ENCODE data around the gene KRTAP5-9. TPM values are rescaled to one million over a fixed set of nuclear protein-coding genes. Genes with fewer than 3 reads are reported as not detected.

KRTAP5-9 gene, protein sequence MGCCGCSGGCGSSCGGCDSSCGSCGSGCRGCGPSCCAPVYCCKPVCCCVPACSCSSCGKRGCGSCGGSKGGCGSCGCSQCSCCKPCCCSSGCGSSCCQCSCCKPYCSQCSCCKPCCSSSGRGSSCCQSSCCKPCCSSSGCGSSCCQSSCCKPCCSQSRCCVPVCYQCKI
- under 1 TPM in 2 of 6 experiments, not detected in 4; 0.17 to 0.38 TPM for total RNA-seq
- long read RNA-seq = 0 reads

- H3K27ac ChIP-seq = no peak within 1 kb of the TSS
- no peaks in the 10 kb centered on the region for H3K4me1 ChIP-seq
- no peak within 1 kb of the TSS for H3K4me3 ChIP-seq
- WGBS (ENCODE audit: insufficient coverage, low coverage, low lambda C conversion rate, missing lambda C conversion rate) = 64% methylated on average over 2 of the region's 5 CpGs
- H3K27me3 ChIP-seq = no peaks in the 10 kb centered on the region
- H3K36me3 ChIP-seq = no peaks in the 10 kb centered on the region
- intact Hi-C loops (cut with DNase I) = no loop called here
- no peak for ATAC-seq
- DNase-seq = no peak
- H3K9me3 ChIP-seq = no peaks in the 10 kb centered on the region
- no peak for TF ChIP-seq CTCF (IDR thresholded peaks at IDR 0.05)
- TF ChIP-seq POLR2A (IDR thresholded peaks at IDR 0.05) = no peak
These were observed at the start of gene KRTAP5-9 for GRCh38 chr11:71548120-71548519. KRTAP5-9 (plus strand) TSS chr11:71548420; CDS start chr11:71548658, 238 bp downstream.

- DNase-seq = peak in 1 of 3 donors; percentile 42
- intact Hi-C loops (cut with DNase I) = no loop called here
- H3K9me3 ChIP-seq = no peaks in the 10 kb centered on the region
- no peaks in the 10 kb centered on the region for H3K27me3 ChIP-seq
- 71% methylated on average over 13 of the region's 13 CpGs for WGBS (ENCODE audit: insufficient coverage, low coverage, low lambda C conversion rate, missing lambda C conversion rate)
- no peak overlapping the region for H3K4me3 ChIP-seq
- no peak for ATAC-seq
- peaks cover 0 to 12% (median 5%) of the 10 kb centered on the region in 4 donors for H3K4me1 ChIP-seq
- H3K36me3 ChIP-seq = peaks cover 0 to 45% (median 10%) of the 10 kb centered on the region in 4 donors
- no peak for TF ChIP-seq POLR2A (IDR thresholded peaks at IDR 0.05)
- TF ChIP-seq CTCF (IDR thresholded peaks at IDR 0.05) = no peak
- no peak overlapping the region for H3K27ac ChIP-seq
These were observed 49.1 kb upstream of the KRTAP5-9 start for GRCh38 chr11:71499125-71499524.

GRCh38 chr11:71499546-71499945 lies 48.7 kb upstream of the KRTAP5-9 start:
- Histone ChIP-seq H3K27ac (no peak overlapping the region), H3K36me3 (peaks cover 0 to 45% (median 10%) of the 10 kb centered on the region in 4 donors), H3K9me3 (no peaks in the 10 kb centered on the region), H3K4me1 (peaks cover 0 to 12% (median 5%) of the 10 kb centered on the region in 4 donors), H3K27me3 (no peaks in the 10 kb centered on the region), H3K4me3 (no peak overlapping the region)
- 60% methylated on average over 4 of the region's 6 CpGs for WGBS (ENCODE audit: insufficient coverage, low coverage, low lambda C conversion rate, missing lambda C conversion rate)
- peak in 1 of 4 donors; percentile 59 for ATAC-seq
- TF ChIP-seq CTCF (IDR thresholded peaks at IDR 0.05) = no peak
- TF ChIP-seq POLR2A (IDR thresholded peaks at IDR 0.05) = no peak
- DNase-seq = peak in 1 of 3 donors; percentile 47
- intact Hi-C loops (cut with DNase I) = no loop called here

DNA sequence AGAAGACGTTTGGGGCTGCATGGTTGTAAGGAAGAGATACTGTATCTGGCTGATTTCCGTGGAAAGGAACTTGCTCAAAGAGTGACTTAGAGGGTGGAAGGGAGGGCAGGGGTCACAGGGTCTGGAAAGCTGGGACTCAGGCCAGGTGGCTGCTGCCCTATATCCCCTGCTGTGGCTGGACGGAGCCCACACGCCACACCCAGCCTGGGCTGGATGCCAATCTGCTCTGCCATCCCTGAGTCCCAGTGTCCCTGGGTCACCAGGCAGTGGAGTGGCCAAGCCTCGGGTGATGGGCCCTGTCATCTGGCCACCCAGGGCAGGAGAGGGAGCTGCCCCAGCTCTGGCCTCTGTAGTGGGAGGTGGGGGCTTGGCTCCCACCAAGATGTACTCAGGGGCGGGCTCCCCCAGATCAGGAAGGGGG lies 47.6 kb upstream of the KRTAP5-9 start:
- ATAC-seq = peak; percentile 95 to 98 (median 97)
- intact Hi-C loops (cut with DNase I) = no loop called here
- Histone ChIP-seq H3K27ac (no peak overlapping the region), H3K9me3 (no peaks in the 10 kb centered on the region), H3K27me3 (no peaks in the 10 kb centered on the region), H3K36me3 (peaks cover 0 to 40% (median 9%) of the 10 kb centered on the region in 4 donors), H3K4me1 (peaks cover 0 to 12% (median 5%) of the 10 kb centered on the region in 4 donors), H3K4me3 (no peak overlapping the region)
- peak; percentile 90 to 94 (median 91) for DNase-seq
- 11% methylated on average over 4 of the region's 6 CpGs for WGBS (ENCODE audit: insufficient coverage, low coverage, low lambda C conversion rate, missing lambda C conversion rate)
- no peak for TF ChIP-seq CTCF (IDR thresholded peaks at IDR 0.05)
- no peak for TF ChIP-seq POLR2A (IDR thresholded peaks at IDR 0.05)

Measured in right lobe of liver (tissue), 6 donors.